ENCODE data around the gene MAPK1.

DNA sequence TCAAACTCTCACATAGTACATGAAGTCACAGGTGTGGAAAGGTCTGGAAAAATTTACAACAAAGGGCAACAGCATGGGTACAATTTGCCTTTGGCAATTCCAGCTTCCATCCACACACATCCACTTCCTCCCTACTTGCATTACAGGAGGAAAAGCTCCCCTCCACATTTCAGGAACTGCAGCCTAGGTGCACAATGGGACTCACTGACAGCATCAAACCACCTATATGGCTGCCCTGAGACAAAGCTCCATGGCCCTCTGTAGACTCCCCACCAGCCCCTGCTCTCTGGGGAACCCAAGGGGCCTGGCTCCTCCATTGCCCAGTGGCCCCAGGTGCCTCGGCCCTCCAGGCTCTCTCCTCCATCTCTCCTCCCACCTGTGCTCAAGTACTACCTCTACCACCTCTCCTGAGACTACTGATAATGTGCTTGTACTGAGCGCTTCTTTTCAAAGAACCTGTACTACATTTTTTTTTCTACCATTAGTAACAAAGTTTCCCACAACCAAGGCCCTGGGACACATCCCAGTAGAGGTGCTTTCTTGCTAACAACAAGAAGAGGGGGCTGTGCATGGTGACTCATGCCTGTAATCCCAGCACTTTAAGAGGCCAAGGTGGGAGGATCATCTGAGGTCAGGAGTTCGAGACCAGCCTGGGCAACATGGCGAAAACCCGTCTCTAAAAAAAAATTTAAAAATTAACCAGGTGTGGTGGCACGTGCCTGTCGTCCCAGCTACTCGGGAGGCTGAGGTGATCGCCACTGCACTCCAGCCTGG lies 136.7 kb downstream of the MAPK1 start:
- TF ChIP-seq, protein P1, sequence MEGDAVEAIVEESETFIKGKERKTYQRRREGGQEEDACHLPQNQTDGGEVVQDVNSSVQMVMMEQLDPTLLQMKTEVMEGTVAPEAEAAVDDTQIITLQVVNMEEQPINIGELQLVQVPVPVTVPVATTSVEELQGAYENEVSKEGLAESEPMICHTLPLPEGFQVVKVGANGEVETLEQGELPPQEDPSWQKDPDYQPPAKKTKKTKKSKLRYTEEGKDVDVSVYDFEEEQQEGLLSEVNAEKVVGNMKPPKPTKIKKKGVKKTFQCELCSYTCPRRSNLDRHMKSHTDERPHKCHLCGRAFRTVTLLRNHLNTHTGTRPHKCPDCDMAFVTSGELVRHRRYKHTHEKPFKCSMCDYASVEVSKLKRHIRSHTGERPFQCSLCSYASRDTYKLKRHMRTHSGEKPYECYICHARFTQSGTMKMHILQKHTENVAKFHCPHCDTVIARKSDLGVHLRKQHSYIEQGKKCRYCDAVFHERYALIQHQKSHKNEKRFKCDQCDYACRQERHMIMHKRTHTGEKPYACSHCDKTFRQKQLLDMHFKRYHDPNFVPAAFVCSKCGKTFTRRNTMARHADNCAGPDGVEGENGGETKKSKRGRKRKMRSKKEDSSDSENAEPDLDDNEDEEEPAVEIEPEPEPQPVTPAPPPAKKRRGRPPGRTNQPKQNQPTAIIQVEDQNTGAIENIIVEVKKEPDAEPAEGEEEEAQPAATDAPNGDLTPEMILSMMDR (IDR thresholded peaks at IDR 0.05; ENCODE audit: insufficient read depth, low read length, poor library complexity, severe bottlenecking), result no peak
- no peak for TF ChIP-seq EZH2phosphoT487 (conservative IDR thresholded peaks at IDR 0.05; ENCODE audit: low read length)
